Measurements from ENCODE around the gene TSPAN18.

The TSPAN18 gene

DNA sequence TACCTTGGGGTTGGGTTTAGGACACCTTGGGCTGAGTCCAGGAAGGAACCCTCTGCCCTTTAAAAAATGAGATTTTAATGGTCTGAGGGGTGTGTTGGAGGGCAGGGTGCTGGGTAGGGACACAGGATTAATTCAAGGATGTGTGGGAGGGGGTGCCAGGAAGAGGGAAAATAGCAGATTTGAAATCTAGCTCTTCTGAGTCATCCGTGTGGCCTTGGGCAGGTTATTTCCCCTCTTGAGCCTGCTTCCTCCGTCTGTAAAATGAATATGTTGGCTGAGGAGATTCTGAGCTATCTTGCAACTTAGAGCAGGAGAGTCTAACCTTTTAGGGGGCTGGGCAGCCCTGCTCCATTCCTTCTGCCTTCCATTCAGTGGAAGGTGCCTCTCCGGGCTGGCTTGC is 3.0 kb downstream of the TSPAN18 start:
- Histone ChIP-seq H3K9ac (ENCODE audit: low read depth, low read length, poor library complexity, severe bottlenecking) (no peak overlapping the region), H3K79me2 (ENCODE audit: insufficient read depth, low read length) (no peaks in the 10 kb centered on the region), H3K9me3 (ENCODE audit: insufficient read depth, low read depth, low read length) (no peaks in the 10 kb centered on the region), H3K9me2 (replicated peaks; ENCODE audit: low read depth, low read length) (no peaks in the 10 kb centered on the region), H3K4me3 (ENCODE audit: low read length, poor library complexity, severe bottlenecking) (no peak overlapping the region), H2AFZ (ENCODE audit: low read length) (no peak overlapping the region), H3K4me1 (ENCODE audit: insufficient read depth, low read length, poor library complexity, severe bottlenecking) (no peaks in the 10 kb centered on the region), H4K20me1 (ENCODE audit: insufficient read depth, low read length, poor library complexity, severe bottlenecking) (no peaks in the 10 kb centered on the region), H3F3A (ENCODE audit: low read depth) (no peaks in the 10 kb centered on the region), H3K27me3 (ENCODE audit: insufficient read depth, low read length, poor library complexity, severe bottlenecking) (no peaks in the 10 kb centered on the region), H3K4me2 (ENCODE audit: low read depth, low read length, poor library complexity, severe bottlenecking) (no peak overlapping the region), H3K36me3 (ENCODE audit: insufficient read depth, low read length) (no peaks in the 10 kb centered on the region)
- TF ChIP-seq, protein P1, sequence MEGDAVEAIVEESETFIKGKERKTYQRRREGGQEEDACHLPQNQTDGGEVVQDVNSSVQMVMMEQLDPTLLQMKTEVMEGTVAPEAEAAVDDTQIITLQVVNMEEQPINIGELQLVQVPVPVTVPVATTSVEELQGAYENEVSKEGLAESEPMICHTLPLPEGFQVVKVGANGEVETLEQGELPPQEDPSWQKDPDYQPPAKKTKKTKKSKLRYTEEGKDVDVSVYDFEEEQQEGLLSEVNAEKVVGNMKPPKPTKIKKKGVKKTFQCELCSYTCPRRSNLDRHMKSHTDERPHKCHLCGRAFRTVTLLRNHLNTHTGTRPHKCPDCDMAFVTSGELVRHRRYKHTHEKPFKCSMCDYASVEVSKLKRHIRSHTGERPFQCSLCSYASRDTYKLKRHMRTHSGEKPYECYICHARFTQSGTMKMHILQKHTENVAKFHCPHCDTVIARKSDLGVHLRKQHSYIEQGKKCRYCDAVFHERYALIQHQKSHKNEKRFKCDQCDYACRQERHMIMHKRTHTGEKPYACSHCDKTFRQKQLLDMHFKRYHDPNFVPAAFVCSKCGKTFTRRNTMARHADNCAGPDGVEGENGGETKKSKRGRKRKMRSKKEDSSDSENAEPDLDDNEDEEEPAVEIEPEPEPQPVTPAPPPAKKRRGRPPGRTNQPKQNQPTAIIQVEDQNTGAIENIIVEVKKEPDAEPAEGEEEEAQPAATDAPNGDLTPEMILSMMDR (conservative IDR thresholded peaks at IDR 0.05; ENCODE audit: low read length): no peak
- no peak for TF ChIP-seq EZH2phosphoT487 (IDR thresholded peaks at IDR 0.05; ENCODE audit: borderline replicate concordance)

- Histone ChIP-seq H2AFZ (ENCODE audit: low read length) (no peak overlapping the region), H3K9me3 (ENCODE audit: insufficient read depth, low read depth, low read length) (no peaks in the 10 kb centered on the region), H3K27me3 (ENCODE audit: insufficient read depth, low read length, poor library complexity, severe bottlenecking) (no peaks in the 10 kb centered on the region), H4K20me1 (ENCODE audit: insufficient read depth, low read length, poor library complexity, severe bottlenecking) (no peaks in the 10 kb centered on the region), H3K79me2 (ENCODE audit: insufficient read depth, low read length) (no peaks in the 10 kb centered on the region), H3F3A (ENCODE audit: low read depth) (no peaks in the 10 kb centered on the region), H3K4me2 (ENCODE audit: low read depth, low read length, poor library complexity, severe bottlenecking) (no peak overlapping the region), H3K9me2 (replicated peaks; ENCODE audit: low read depth, low read length) (no peaks in the 10 kb centered on the region), H3K36me3 (ENCODE audit: insufficient read depth, low read length) (no peaks in the 10 kb centered on the region), H3K9ac (ENCODE audit: low read depth, low read length, poor library complexity, severe bottlenecking) (no peak overlapping the region), H3K4me3 (ENCODE audit: low read length, poor library complexity, severe bottlenecking) (no peak overlapping the region), H3K4me1 (ENCODE audit: insufficient read depth, low read length, poor library complexity, severe bottlenecking) (no peaks in the 10 kb centered on the region)
- TF ChIP-seq, protein P1 (conservative IDR thresholded peaks at IDR 0.05; ENCODE audit: low read length): no peak
- TF ChIP-seq EZH2phosphoT487 (IDR thresholded peaks at IDR 0.05; ENCODE audit: borderline replicate concordance): no peak
These were observed 4.0 kb downstream of the TSPAN18 start for GRCh38 chr11:44730775-44731174.

- H3K4me2 ChIP-seq (ENCODE audit: low read depth, low read length, poor library complexity, severe bottlenecking): no peak overlapping the region
- H3F3A ChIP-seq (ENCODE audit: low read depth): no peaks in the 10 kb centered on the region
- no peaks in the 10 kb centered on the region for H3K4me1 ChIP-seq (ENCODE audit: insufficient read depth, low read length, poor library complexity, severe bottlenecking)
- no peaks in the 10 kb centered on the region for H3K9me2 ChIP-seq (replicated peaks; ENCODE audit: low read depth, low read length)
- no peak overlapping the region for H3K4me3 ChIP-seq (ENCODE audit: low read length, poor library complexity, severe bottlenecking)
- no peaks in the 10 kb centered on the region for H3K9me3 ChIP-seq (ENCODE audit: insufficient read depth, low read depth, low read length)
- no peak for TF ChIP-seq EZH2phosphoT487 (IDR thresholded peaks at IDR 0.05; ENCODE audit: borderline replicate concordance)
- TF ChIP-seq, protein P1 (conservative IDR thresholded peaks at IDR 0.05; ENCODE audit: low read length): no peak
- H3K79me2 ChIP-seq (ENCODE audit: insufficient read depth, low read length): no peaks in the 10 kb centered on the region
- no peak overlapping the region for H3K9ac ChIP-seq (ENCODE audit: low read depth, low read length, poor library complexity, severe bottlenecking)
- no peak overlapping the region for H2AFZ ChIP-seq (ENCODE audit: low read length)
- no peaks in the 10 kb centered on the region for H3K36me3 ChIP-seq (ENCODE audit: insufficient read depth, low read length)
- no peaks in the 10 kb centered on the region for H4K20me1 ChIP-seq (ENCODE audit: insufficient read depth, low read length, poor library complexity, severe bottlenecking)
- no peaks in the 10 kb centered on the region for H3K27me3 ChIP-seq (ENCODE audit: insufficient read depth, low read length, poor library complexity, severe bottlenecking)
These were observed 5.1 kb downstream of the TSPAN18 start for GRCh38 chr11:44731685-44732430.
